GM12878 (cell line): ENCODE results near the gene SRRD. TPM values are rescaled to one million over a fixed set of nuclear protein-coding genes. Genes with fewer than 3 reads are reported as not detected.

Experiments
- CBX5 ChIP-seq: sonication (generic); IDR thresholded peaks from 2 replicates; pipeline ENCODE4 v1.6.1; 2016; ENCODE audit warnings: low read depth, moderate library complexity, mild to moderate bottlenecking, inconsistent platforms
- FOXM1 ChIP-seq: IDR thresholded peaks from 2 replicates; pipeline ENCODE4 v1.6.1; 2012; ENCODE audit warnings: low read depth, mild to moderate bottlenecking, inconsistent platforms, low read length, moderate library complexity
- MEF2A ChIP-seq: IDR thresholded peaks from 2 replicates; pipeline ENCODE4 v1.6.1; 2011; ENCODE audit warnings: low read depth, mild to moderate bottlenecking, low read length, moderate library complexity; ENCODE audit not compliant: insufficient read depth
- PAX5 ChIP-seq: IDR thresholded peaks from 2 replicates; pipeline ENCODE4 v1.6.1; 2011; ENCODE audit warnings: low read depth, low read length, borderline replicate concordance
- ZNF384 ChIP-seq: IDR thresholded peaks from 2 replicates; pipeline ENCODE4 v1.6.1; 2012; ENCODE audit warnings: low read depth, mild to moderate bottlenecking, low read length, improper control_type of control experiment, borderline replicate concordance
- polyA plus RNA-seq, 11 experiments: library from polyadenylated mRNA; depleted of rRNA in 4 of 11; unstranded in 6 of 11; stranded (reverse) in 5 of 11; fragments of >200 nt; fragmentation: Nextera tagmentation in 4 of 11; fragmentation: Illumina TruSeq in 1 of 11; extraction: Ambion mirVana in 4 of 11; extraction: Trizol in 1 of 11; gene quantifications; 1 replicate in 1 of 11; 2 replicates in 10 of 11; pipeline versions ENCODE4 v1.2.1 to v1.2.3, GENCODE V29; 2011 to 2016; ENCODE audit warnings: inconsistent platforms in 2 of 11, missing spikeins in 2 of 11, low read depth in 1 of 11
- total RNA-seq, 4 experiments: library from RNA; depleted of rRNA in 3 of 4; stranded (reverse); fragments of >200 nt in 3 of 4; fragmentation: Illumina TruSeq in 1 of 4; extraction: Trizol in 1 of 4; gene quantifications; 2 replicates each; pipeline versions ENCODE4 v1.2.1 to v1.2.3, GENCODE V29; 2013 to 2021
- TF ChIP-seq, protein P1 (sequence below), 3 experiments: IDR thresholded peaks in 2 of 3; conservative IDR thresholded peaks in 1 of 3; 2 replicates each; pipeline ENCODE4 v1.5.1; 2011; ENCODE audit warnings: low read depth in 3 of 3, low read length in 3 of 3, mild to moderate bottlenecking in 3 of 3, control low read depth in 2 of 3, moderate library complexity in 2 of 3, inconsistent platforms in 1 of 3, mixed read lengths in 1 of 3; ENCODE audit not compliant: control insufficient read depth in 2 of 3, insufficient read depth in 1 of 3; ENCODE audit errors: extremely low read depth in 1 of 3
- TF ChIP-seq, protein P2 (sequence below): fragments of 450-650 bp; IDR thresholded peaks from 2 replicates; pipeline ENCODE4 v1.6.1; 2018; ENCODE audit warnings: mild to moderate bottlenecking, low read depth, moderate library complexity; ENCODE audit not compliant: partially characterized antibody

Gene SRRD
- total and polyA plus RNA-seq, 10 of the 15 experiments (the other 5 are each of a cell fraction or from before 2014, with no cell fraction given) = 4.1 to 50.6 (median 27.5) TPM

GRCh38 chr22:26444777-26445176 is 38.9 kb upstream of the SRRD start (continued):
- TF ChIP-seq ZNF384 (no peak), PAX5 (no peak), MEF2A (no peak), CBX5 (no peak), FOXM1 (no peak)
- TF ChIP-seq, protein P1, sequence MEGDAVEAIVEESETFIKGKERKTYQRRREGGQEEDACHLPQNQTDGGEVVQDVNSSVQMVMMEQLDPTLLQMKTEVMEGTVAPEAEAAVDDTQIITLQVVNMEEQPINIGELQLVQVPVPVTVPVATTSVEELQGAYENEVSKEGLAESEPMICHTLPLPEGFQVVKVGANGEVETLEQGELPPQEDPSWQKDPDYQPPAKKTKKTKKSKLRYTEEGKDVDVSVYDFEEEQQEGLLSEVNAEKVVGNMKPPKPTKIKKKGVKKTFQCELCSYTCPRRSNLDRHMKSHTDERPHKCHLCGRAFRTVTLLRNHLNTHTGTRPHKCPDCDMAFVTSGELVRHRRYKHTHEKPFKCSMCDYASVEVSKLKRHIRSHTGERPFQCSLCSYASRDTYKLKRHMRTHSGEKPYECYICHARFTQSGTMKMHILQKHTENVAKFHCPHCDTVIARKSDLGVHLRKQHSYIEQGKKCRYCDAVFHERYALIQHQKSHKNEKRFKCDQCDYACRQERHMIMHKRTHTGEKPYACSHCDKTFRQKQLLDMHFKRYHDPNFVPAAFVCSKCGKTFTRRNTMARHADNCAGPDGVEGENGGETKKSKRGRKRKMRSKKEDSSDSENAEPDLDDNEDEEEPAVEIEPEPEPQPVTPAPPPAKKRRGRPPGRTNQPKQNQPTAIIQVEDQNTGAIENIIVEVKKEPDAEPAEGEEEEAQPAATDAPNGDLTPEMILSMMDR (IDR thresholded peaks at IDR 0.05 in 2 of 3, conservative IDR thresholded peaks at IDR 0.05 in 1 of 3; ENCODE audit: control insufficient read depth in 2 of 3, extremely low read depth in 1 of 3, insufficient read depth in 1 of 3, low read depth in 3 of 3, low read length in 3 of 3) = no peak
- TF ChIP-seq, protein P2, sequence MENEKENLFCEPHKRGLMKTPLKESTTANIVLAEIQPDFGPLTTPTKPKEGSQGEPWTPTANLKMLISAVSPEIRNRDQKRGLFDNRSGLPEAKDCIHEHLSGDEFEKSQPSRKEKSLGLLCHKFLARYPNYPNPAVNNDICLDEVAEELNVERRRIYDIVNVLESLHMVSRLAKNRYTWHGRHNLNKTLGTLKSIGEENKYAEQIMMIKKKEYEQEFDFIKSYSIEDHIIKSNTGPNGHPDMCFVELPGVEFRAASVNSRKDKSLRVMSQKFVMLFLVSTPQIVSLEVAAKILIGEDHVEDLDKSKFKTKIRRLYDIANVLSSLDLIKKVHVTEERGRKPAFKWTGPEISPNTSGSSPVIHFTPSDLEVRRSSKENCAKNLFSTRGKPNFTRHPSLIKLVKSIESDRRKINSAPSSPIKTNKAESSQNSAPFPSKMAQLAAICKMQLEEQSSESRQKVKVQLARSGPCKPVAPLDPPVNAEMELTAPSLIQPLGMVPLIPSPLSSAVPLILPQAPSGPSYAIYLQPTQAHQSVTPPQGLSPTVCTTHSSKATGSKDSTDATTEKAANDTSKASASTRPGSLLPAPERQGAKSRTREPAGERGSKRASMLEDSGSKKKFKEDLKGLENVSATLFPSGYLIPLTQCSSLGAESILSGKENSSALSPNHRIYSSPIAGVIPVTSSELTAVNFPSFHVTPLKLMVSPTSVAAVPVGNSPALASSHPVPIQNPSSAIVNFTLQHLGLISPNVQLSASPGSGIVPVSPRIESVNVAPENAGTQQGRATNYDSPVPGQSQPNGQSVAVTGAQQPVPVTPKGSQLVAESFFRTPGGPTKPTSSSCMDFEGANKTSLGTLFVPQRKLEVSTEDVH = no peak
